Stimulated activated CD4-positive, alpha-beta T cell treated with anti-CD3 and anti-CD28 coated beads, Interleukin-12 subunit alpha, Interleukin-12 subunit beta, amount 100 ng/mL, for 24 hours (primary cell): ENCODE data around the gene CPA1.

Experiments used
- DNase-seq, 2 experiments: peaks; one replicate each; pipeline ENCODE4 v3.0.0-alpha.2; 2020; ENCODE audit warnings: low read depth in 2 of 2

The CPA1 gene

GRCh38 chr7:130356121-130356875 is 24.0 kb upstream of the CPA1 start:
- DNase-seq: no peak

GRCh38 chr7:130356876-130357611 is 23.2 kb upstream of the CPA1 start:
- no peak for DNase-seq

- DNase-seq: no peak
These were observed 21.8 kb upstream of the CPA1 start for GRCh38 chr7:130358471-130358870.

GRCh38 chr7:130359276-130359857 is 20.9 kb upstream of the CPA1 start:
- no peak for DNase-seq

GRCh38 chr7:130360518-130360917 is 19.8 kb upstream of the CPA1 start:
- DNase-seq: no peak

GRCh38 chr7:130361681-130362080 is 18.6 kb upstream of the CPA1 start:
- no peak for DNase-seq

GRCh38 chr7:130362251-130362816 is 18.0 kb upstream of the CPA1 start:
- no peak for DNase-seq

GRCh38 chr7:130363026-130363847 is 17.1 kb upstream of the CPA1 start:
- peak in 1 of 2 experiments; percentile 43 for DNase-seq

GRCh38 chr7:130364451-130364850 is 15.8 kb upstream of the CPA1 start:
- DNase-seq: no peak

GRCh38 chr7:130365088-130365487 is 15.2 kb upstream of the CPA1 start:
- no peak for DNase-seq

- no peak for DNase-seq
These were observed 14.5 kb upstream of the CPA1 start for GRCh38 chr7:130365511-130366441.

- no peak for DNase-seq
These were observed 13.7 kb upstream of the CPA1 start for GRCh38 chr7:130366564-130366963.

- no peak for DNase-seq
These were observed 13.1 kb upstream of the CPA1 start for GRCh38 chr7:130367088-130367755.

GRCh38 chr7:130367836-130368746 is 12.2 kb upstream of the CPA1 start:
- DNase-seq: no peak

GRCh38 chr7:130369110-130369711 is 11.1 kb upstream of the CPA1 start:
- no peak for DNase-seq

- DNase-seq: no peak
These were observed 10.3 kb upstream of the CPA1 start for GRCh38 chr7:130369831-130370550.

- DNase-seq: no peak
These were observed 9.2 kb upstream of the CPA1 start for GRCh38 chr7:130371046-130371445.
